Ovary (tissue), 9 donors: ENCODE data around the gene ABLIM2. TPM values are rescaled to one million over a fixed set of nuclear protein-coding genes. Genes with fewer than 3 reads are reported as not detected.

ENCODE experiments used
- DNase-seq, 5 donors: peaks; one replicate each; pipeline ENCODE4 v3.0.0-alpha.2; 2019 to 2020
- H3K27ac ChIP-seq, 2 donors: fragments of 200-600 bp; one replicate each; pipeline versions ENCODE4 v1.5.1 to v1.8.0; 2019 to 2022
- H3K27me3 ChIP-seq: fragments of 200-600 bp; one replicate; pipeline ENCODE4 v1.8.0; 2022
- H3K36me3 ChIP-seq: fragments of 200-600 bp; sonication (generic); one replicate; pipeline ENCODE4 v1.5.1; 2019
- H3K4me1 ChIP-seq: one replicate; pipeline ENCODE4 v1.8.1; 2013; ENCODE audit warnings: mild to moderate bottlenecking, moderate library complexity; ENCODE audit not compliant: insufficient read depth
- H3K4me3 ChIP-seq: fragments of 200-600 bp; sonication (generic); one replicate; pipeline ENCODE4 v1.5.1; 2017
- H3K9me3 ChIP-seq, 2 donors: fragments of 200-600 bp in 1 of 2; sonication (generic) in 1 of 2; one replicate each; pipeline versions ENCODE4 v1.5.1 to v1.8.1; 2013 to 2019; ENCODE audit warnings: mild to moderate bottlenecking in 1 of 2, moderate library complexity in 1 of 2
- EP300 ChIP-seq: sonication (generic); formaldehyde crosslinking; IDR thresholded peaks from one replicate; pipeline ENCODE4 v1.6.1; 2017; ENCODE audit warnings: antibody characterized with exemption
- POLR2A ChIP-seq: fragments of 450-650 bp; IDR thresholded peaks from one replicate; pipeline ENCODE4 v1.6.1; 2017; ENCODE audit warnings: antibody characterized with exemption, mild to moderate bottlenecking, moderate library complexity
- WGBS, 3 donors: extraction: QIAGEN DNeasy Blood & Tissue Kit in 1 of 3; methylation state at CpG; one replicate each; pipeline versions ENCODE4 v1.1.5 to v1.1.7; 2013 to 2017; 5-methylcytosine and 5-hydroxymethylcytosine counted together
- intact Hi-C, 4 donors: fragments of 100-400 bp; cut with DNase I; formaldehyde crosslinking; loops; one replicate each; pipeline versions ENCODE4 v1.11.0 to v1.15.1; 2022 to 2023
- polyA plus RNA-seq, 2 donors: library from polyadenylated mRNA; stranded (reverse); fragments of 200-250 nt in 1 of 2; fragments of 350-450 nt in 1 of 2; fragmentation: Illumina TruSeq in 1 of 2; extraction: RNeasy Lipid Tissue Mini Kit (QIAGEN cat#74804) in 1 of 2; gene quantifications; one replicate each; pipeline ENCODE4 v1.2.3, GENCODE V29; 2013 to 2014
- total RNA-seq, 7 donors: library from RNA; depleted of rRNA in 2 of 7; stranded (reverse); fragments of >200 nt in 2 of 7; fragmentation: NEBNext Ultra II Directional in 3 of 7; extraction: Animal tissue kit (Norgen Biotek cat#: 25700) in 3 of 7; gene quantifications; one replicate each; pipeline versions ENCODE4 v1.1.0 to v1.2.4, GENCODE V29; 2016 to 2023
- TF ChIP-seq, protein P1 (sequence below), 3 donors: fragments of 450-650 bp in 2 of 3; fragments of 200-600 bp in 1 of 3; IDR thresholded peaks; one replicate each; pipeline versions ENCODE4 v1.5.1 to v1.8.0; 2016 to 2022; ENCODE audit warnings: antibody characterized with exemption in 3 of 3, mild to moderate bottlenecking in 1 of 3
- donor health status: DM: no; HTN: no; CAD: no; lungs with moderate emphysema.
- donor health status: DM: no; HTN: no; CAD: no.
- donor health status: Bipolar disorder and iron deficiency.
- donor health status: DM: yes; HTN: yes; CAD: no.
- donor health status: DM: no; HTN: no; CAD: no.
- donor health status: DM: yes; HTN: yes; CAD: no.

ABLIM2 gene
- total and polyA plus RNA-seq, 9 donors, result 0.81 to 7.9 (median 2.1) TPM

DNA sequence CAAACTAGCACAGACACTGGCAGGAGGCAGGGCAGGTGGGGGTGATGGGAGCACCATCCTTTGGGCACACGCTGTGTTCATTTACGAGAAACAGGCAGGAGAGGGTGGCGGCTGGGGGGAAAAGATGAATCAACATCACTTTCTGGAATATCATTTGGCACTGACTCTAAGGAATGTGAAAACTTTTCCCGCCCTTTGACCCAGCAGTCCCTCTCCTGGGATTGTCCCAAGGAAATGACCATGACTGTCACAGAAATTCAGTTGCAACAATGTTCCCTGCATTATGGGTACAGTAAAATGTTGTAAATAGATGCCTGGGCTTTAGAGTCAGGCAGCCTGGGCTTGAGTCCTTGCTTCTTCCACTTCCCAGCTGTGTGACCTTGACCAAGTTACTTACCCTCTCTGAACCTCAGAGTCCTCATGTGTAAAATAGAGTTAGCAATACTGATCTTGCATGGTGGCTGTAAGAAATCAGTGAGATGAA, 58.6 kb downstream of the ABLIM2 start:
- no peak for TF ChIP-seq POLR2A
- TF ChIP-seq EP300, result peak; percentile 71
- Histone ChIP-seq H3K27ac (no peak overlapping the region), H3K4me3 (no peak overlapping the region), H3K4me1 (no peaks in the 10 kb centered on the region), H3K27me3 (no peaks in the 10 kb centered on the region), H3K36me3 (no peaks in the 10 kb centered on the region), H3K9me3 (no peaks in the 10 kb centered on the region)
- intact Hi-C loops, result no loop called here
- 48 to 67% (median 67%) methylated on average over 4 of the region's 4 CpGs for WGBS, 3 donors
- peak in 2 of 5 donors; percentile 22 to 48 for DNase-seq

DNA sequence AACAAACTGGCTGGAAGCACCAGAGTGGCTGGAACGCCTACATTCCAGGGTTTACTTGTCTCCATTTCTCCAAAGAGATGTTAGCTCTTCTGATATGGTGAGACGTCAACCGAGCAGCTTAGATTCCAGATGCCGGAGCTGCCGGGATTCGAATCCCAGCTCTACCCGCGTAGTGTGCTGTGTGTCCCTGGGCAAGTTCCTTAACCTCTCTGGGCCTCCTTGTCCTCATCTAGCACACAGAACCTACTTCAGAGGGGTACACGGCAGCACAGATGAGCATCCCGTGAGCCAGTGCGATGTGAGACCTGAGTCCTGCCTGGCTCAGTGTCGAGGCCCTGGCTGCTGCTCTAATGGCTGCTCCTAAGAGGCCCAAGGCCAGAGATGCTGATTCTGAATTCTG, 60.1 kb downstream of the ABLIM2 start:
- intact Hi-C loops, result no loop called here
- H3K27ac ChIP-seq, result no peak overlapping the region

DNA sequence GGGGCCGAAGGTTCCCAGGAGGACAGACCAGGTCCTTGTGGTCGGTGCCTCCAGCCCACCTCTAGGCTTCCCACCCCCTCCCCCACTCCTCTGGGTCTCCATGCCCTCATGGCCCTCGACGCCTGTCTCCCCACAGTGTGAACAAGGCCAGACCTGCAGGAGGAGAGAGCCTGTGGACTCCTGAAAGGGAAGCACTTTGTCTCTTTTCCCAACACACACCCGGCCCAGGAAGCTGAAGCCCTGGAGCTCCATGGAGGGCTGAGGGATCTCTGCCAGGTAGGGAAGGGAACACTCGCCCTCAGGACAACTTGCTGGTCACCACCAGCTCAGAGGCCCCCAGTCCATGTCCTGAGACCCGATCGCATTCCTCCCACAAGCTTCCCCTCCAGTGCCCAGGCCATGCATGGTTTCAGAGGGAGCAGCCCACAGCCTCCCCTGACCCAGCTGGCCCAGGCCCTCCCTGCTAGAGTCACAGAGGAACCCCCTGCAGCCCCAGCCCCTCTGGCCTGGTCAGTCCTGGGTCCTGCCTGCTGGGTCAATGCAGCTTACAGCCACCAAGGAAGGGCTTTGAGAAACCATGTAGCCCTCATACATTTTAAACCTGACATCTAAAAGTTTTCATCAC, 60.8 kb downstream of the ABLIM2 start:
- H3K9me3 ChIP-seq, result no peaks in the 10 kb centered on the region
- DNase-seq, result no peak
- WGBS, 3 donors, result 85 to 97% (median 89%) methylated on average over 8 of the region's 8 CpGs
- no peaks in the 10 kb centered on the region for H3K4me1 ChIP-seq
- intact Hi-C loops, result no loop called here
- no peak overlapping the region for H3K27ac ChIP-seq
- TF ChIP-seq, protein P1, sequence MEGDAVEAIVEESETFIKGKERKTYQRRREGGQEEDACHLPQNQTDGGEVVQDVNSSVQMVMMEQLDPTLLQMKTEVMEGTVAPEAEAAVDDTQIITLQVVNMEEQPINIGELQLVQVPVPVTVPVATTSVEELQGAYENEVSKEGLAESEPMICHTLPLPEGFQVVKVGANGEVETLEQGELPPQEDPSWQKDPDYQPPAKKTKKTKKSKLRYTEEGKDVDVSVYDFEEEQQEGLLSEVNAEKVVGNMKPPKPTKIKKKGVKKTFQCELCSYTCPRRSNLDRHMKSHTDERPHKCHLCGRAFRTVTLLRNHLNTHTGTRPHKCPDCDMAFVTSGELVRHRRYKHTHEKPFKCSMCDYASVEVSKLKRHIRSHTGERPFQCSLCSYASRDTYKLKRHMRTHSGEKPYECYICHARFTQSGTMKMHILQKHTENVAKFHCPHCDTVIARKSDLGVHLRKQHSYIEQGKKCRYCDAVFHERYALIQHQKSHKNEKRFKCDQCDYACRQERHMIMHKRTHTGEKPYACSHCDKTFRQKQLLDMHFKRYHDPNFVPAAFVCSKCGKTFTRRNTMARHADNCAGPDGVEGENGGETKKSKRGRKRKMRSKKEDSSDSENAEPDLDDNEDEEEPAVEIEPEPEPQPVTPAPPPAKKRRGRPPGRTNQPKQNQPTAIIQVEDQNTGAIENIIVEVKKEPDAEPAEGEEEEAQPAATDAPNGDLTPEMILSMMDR (IDR thresholded peaks at IDR 0.05), result no peak
- no peak for TF ChIP-seq POLR2A
- TF ChIP-seq EP300, result no peak
- H3K4me3 ChIP-seq, result no peak overlapping the region
- H3K36me3 ChIP-seq, result no peaks in the 10 kb centered on the region
- H3K27me3 ChIP-seq, result no peaks in the 10 kb centered on the region

More for the DNA sequence above, 60.1 kb downstream of the ABLIM2 start:
- TF ChIP-seq, protein P1 (IDR thresholded peaks at IDR 0.05), result no peak
- TF ChIP-seq EP300 (no peak), POLR2A (no peak)
- DNase-seq, result no peak
- H3K36me3 ChIP-seq, result no peaks in the 10 kb centered on the region
- H3K4me3 ChIP-seq, result no peak overlapping the region
- no peaks in the 10 kb centered on the region for H3K4me1 ChIP-seq
- no peaks in the 10 kb centered on the region for H3K9me3 ChIP-seq
- H3K27me3 ChIP-seq, result no peaks in the 10 kb centered on the region
- WGBS, 3 donors, result 92 to 94% (median 94%) methylated on average over 12 of the region's 12 CpGs

DNA sequence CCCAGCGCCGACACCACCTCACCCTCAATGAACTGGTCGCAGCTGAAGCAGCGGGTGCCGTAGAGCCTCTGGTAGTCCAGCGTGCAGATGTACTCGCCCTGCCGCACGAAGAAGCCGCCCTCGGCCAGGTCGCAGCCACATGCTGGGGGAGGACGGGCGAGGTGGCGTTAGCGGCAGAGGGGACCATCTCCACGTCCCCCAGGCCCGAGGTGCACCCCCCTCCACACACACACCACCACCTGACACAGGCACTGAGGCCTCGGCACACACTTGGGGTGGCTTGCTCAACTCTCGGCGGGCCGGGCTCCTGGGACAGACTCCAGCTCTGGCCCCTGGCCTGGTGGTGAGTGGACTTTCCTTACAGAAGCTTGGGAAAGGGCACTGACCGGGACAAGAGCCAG, 61.5 kb downstream of the ABLIM2 start:
- Histone ChIP-seq H3K4me1 (no peaks in the 10 kb centered on the region), H3K4me3 (no peak overlapping the region), H3K27me3 (no peaks in the 10 kb centered on the region), H3K27ac (no peak overlapping the region), H3K9me3 (no peaks in the 10 kb centered on the region), H3K36me3 (no peaks in the 10 kb centered on the region)
- TF ChIP-seq POLR2A (no peak), EP300 (no peak)
- TF ChIP-seq, protein P1 (IDR thresholded peaks at IDR 0.05), result no peak
- intact Hi-C loops, result no loop called here
- 93 to 97% (median 93%) methylated on average over 17 to 23 of the region's 23 CpGs for WGBS, 3 donors
- DNase-seq, result no peak

DNA sequence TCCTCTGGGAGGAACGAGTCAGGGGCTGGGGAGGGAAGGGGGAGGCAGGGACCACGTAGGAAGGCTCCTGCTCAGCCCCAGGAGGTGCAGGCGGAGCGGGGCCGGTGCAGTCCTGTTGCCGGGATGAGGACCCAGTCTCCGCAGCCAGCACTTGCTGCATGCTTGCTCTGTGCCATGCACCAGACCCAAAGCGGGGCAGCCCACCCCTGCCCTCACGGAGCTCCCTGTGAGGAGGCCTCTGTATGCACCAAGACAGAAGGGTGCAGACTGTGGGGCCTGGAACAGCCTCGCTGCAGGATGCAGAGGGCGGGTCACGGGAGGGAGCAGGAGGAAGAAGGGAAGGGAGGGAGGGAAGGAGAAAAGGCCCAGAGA, 61.9 kb downstream of the ABLIM2 start:
- intact Hi-C loops, result no loop called here
- 68 to 85% (median 76%) methylated on average over 12 of the region's 12 CpGs for WGBS, 3 donors
- no peaks in the 10 kb centered on the region for H3K4me1 ChIP-seq
- no peaks in the 10 kb centered on the region for H3K27me3 ChIP-seq
- H3K36me3 ChIP-seq, result no peaks in the 10 kb centered on the region
- no peaks in the 10 kb centered on the region for H3K9me3 ChIP-seq
- DNase-seq, result no peak
- H3K4me3 ChIP-seq, result no peak overlapping the region
- no peak overlapping the region for H3K27ac ChIP-seq
- TF ChIP-seq, protein P1 (IDR thresholded peaks at IDR 0.05), result no peak
- TF ChIP-seq EP300 (no peak), POLR2A (no peak)
